GM18868 (cell line): Measurements from ENCODE around the gene NUAK2.
A peak's percentile ranks its signal among the peaks of the same experiment; 100 is the strongest.
"Not testable (repeated sequence)": the region's sequence is repeated elsewhere in the genome, so short reads cannot be mapped to it uniquely, and the experiment has no call there.

Experiments
- ATAC-seq: cut with Tn5 transposase; IDR thresholded peaks from one replicate; pipeline ENCODE4 v1.9.1; 2021; ENCODE audit warnings: mild to moderate bottlenecking, moderate library complexity; ENCODE audit not compliant: unreplicated experiment

Gene NUAK2

GRCh38 chr1:205321162-205321958, at the start of gene NUAK2:
Gene NUAK2, minus strand, starts transcription at chr1:205321745. Its CDS starts 117 bp downstream, at chr1:205321628.
- ATAC-seq: peak; percentile 72

DNA sequence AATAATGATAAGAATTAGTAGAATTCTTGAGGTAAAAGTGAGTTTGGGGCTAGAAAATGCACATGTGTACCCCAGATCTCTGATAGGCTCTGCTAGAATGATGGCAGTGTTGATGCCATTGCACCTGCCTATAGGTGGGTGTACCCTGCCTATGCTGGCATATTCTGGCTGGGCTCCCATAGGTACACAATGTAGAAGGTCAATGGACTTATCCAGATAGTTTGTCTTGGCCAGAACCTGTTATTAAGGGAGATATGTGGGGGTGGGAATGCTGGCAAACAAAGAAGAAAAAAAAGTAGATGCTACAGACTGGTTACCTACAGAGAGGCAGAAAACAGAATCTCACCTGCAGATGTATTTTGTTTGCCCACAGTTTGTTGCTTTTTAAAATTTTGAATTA, 49.2 kb upstream of the NUAK2 start:
- ATAC-seq: no peak

DNA sequence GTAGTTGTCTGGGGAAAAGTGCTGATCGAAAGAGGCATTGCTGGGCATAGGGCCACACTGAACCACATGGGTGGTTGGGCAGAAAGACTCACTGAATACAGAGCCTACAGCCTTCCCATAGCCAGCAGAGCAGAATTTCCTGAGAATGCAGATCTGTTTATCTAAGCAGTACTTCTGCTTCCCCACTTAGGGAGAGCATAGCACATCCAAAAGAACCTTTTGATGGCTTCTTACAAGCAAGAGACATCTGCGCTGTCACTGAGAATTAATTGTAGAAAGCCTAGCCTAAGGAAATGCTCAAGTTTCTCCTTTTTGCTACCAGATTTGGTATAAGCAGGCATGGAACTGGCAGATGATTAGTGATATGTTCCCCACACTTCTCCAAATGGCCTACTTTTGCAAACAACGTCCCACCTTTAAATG, 48.2 kb upstream of the NUAK2 start:
- ATAC-seq: no peak

DNA sequence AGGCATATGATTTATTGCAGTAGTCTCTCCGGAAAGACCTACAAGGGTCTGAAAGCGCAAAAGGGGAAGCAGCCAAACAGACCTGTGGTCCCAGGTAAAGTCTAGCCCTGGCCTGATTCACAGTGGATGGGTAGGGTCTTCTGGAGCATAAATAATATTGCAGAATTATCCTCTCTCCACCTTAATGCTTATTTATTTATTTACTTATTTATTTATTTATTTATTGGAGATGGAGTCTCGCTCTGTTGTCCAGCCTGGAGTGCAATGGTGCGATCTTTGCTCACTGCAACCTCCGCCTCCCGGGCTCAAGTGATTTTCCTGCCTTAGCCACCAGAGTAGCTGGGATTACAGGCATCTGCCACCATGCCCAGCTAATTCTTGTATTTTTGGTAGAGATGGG, 46.9 kb upstream of the NUAK2 start:
- no peak for ATAC-seq

DNA sequence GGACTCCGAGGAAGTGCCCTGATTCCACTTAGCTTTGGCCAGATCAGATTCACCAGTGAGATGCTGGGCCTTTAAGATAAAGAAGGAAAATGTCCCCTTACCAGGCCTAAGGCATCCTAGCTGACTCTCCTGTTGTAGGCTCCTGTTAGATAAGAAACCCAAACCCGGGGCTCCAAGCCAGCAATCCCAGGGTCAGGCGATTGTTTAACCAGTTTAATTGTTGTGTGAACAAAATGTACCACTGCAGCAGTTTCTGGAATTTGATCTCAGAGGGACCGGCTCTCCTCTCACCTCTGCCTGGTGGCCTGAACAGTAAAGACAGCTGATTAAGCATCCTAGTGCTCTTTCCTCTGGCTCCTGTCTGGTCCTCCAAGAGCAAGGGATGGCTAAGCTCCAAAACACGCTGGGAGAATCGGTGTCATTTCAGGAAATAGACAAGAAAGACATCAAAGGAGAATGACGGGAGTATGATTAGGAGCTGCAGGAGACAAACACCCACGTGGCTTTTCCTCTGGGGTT, 44.5 kb upstream of the NUAK2 start:
- ATAC-seq: no peak

GRCh38 chr1:205365086-205365485, 43.5 kb upstream of the NUAK2 start:
- not testable (repeated sequence) for ATAC-seq

DNA sequence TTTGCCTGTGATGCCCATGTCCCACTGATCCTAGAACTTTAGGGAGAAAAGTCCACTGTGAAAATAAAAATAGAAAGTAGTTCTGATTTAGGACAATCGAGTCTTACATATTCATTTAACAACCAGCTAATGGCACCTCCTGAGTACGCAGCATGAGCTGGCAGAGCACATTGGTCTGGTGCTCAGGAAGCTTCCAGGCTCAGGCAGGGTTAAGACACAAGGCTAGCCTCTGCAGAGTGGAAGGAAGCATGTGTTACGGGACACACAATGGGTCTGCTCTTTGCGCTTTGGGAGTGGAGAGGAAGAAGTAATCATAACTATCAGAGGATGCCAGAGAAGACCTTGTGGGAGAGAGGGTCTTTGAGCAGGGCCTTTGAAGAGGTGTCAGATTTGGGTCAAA, 39.3 kb upstream of the NUAK2 start:
- ATAC-seq: no peak

- no peak for ATAC-seq
Measured at GRCh38 chr1:205359771-205360565, 38.4 kb upstream of the NUAK2 start.

GRCh38 chr1:205358579-205358978, 37.0 kb upstream of the NUAK2 start:
- no peak for ATAC-seq

DNA sequence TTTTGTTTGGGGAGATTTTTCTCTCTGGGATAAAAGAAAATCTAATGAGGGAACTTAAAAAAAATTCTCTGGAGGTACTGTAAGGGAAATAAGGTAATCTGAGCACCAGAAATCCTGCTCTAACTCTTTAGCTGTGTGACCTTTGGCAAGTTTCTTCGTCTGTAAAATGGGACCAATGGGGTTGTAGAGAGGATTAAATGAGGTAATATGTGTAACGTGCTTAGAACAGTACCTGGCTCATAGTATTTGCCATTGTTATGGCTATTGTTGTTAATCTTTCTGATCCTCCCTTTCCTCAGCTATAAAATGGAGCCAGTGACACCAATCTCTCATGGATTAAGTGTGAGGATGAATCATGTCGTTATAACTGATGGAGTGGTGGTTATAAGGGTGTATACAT, 36.0 kb upstream of the NUAK2 start:
- ATAC-seq: no peak

DNA sequence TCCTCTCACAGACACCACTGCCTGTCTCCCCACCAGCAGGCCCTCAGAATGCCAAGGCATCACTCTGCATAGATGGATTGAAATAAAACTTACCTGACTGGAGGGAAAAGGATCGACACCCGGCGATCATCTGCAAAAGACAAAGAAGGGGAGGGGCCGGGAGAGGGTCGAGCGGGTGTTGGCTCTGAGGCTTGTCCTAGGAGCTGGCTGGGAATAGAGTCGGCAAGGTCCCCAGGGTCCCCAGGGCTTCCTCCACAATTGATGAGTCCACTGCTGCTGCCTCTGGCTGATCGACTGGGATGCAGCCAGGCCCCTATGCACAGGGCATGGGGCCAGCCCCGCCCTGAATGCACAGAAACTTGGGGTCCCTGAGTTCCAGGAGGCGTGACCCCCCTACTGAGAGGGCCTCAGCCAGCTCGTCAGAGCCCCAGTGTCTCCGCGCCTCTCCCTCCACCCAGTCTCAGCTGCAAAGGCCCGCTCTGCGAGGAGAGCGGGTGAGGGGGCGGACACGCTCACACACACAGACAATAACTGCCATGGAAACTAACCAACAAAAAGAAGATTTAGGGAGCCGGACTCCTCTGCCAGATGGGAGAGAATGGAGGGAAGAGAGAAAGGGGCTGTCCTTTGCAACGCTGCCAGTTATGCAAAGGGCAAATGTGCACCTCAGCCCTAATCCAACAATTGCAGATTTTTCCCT, 35.0 kb upstream of the NUAK2 start, which contains the start of gene KLHDC8A:
TSS of gene KLHDC8A (minus strand) at position 483 of the 700 bp plus-strand sequence. CDS start 13,318 bp downstream, outside the sequence.
- ATAC-seq: no peak

DNA sequence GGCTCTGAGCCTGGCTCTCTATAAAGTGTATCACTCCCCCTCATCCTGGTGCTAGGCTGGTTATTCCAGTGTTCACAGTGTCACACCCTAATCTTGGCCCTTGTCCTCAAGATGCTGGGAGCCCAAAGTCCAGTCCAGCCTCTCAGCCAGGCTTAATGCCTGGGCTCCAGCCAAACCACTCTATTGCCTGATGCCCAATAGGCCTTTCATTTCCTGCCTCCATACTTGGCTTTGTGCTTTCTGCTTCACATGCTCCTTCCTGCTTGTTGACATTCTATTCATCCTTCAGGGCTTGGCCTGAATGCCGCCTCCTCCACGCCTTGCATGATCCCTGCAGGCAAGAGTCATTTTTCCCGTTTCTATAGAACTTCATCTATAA, 33.5 kb upstream of the NUAK2 start:
- ATAC-seq: no peak

- ATAC-seq: no peak
Measured at GRCh38 chr1:205354259-205355074, 32.9 kb upstream of the NUAK2 start.

DNA sequence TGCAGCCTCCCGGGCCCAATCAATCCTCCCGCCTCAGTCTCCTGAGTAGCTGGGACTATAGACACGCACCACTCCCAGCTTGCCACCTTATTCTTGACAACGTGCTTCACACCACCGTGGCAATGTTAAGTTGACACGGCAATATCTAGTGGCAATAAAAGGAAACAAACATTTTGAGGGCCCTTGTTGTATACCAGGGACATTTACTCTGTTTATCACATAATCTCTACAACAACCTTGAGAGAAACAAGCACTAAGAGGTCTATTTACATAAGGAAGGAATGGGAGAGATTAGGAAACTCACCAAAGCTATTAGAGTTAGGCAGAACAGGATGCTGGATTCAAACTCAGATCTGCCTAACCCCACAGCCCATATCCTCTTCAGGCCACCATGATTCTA, 32.1 kb upstream of the NUAK2 start:
- no peak for ATAC-seq

DNA sequence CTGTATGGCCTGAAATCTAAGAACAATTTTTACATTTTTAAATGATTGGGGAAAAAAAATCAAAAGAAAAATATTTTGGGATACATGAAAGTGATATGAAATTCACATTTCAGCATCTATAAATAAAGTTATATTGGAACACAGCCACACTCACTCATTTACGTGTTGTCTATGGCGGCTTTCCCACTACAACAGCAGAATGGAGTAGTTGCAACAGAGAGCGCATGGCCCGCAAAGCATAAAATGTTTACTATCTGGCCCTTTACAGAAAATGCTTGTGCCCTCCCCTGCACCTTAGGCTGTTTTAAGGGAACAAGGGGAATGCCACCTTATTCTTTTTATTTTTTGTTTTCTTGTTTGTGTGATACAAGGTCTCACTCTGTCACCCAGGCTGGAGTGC, 31.6 kb upstream of the NUAK2 start:
- ATAC-seq: no peak

- ATAC-seq: no peak
Measured at GRCh38 chr1:205351984-205352713, 30.6 kb upstream of the NUAK2 start.

DNA sequence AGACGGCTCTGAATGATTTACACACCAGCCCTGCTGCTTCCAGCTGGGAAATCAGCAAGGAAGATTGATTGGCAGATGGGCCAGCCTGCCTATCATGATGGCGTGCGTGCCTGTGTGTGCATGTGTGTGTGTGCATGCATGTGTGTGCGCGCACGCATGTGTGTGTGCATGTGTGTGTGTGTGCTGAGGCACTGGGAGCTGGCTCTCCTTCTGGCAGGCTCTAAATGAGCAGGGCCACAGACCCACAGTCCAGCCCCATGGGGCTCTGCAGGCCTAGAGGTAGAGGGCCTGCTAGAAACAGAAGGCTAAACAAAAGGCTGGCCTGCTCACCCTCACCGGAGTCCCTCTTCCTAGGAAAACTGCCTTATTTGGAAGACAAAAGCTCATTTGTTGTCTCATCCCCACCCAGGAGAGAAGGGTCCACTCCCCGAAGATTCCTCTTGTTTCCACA, 29.2 kb upstream of the NUAK2 start:
- no peak for ATAC-seq

GRCh38 chr1:205350124-205350523, 28.6 kb upstream of the NUAK2 start:
- ATAC-seq: no peak
